ENCODE results near the gene FBXL16.
A peak's percentile ranks its signal among the peaks of the same experiment; 100 is the strongest.

Gene FBXL16

GRCh38 chr16:740764-741505, 35.3 kb upstream of the FBXL16 start, which contains the start of gene CIAO3:
TSS of gene CIAO3 (minus strand) at chr16:740997. CDS start at chr16:740985, 12 bp downstream.
- peaks cover 4% of the 10 kb centered on the region for H3K79me2 ChIP-seq
- H3K9me3 ChIP-seq (ENCODE audit: control insufficient read depth, low read length): no peaks in the 10 kb centered on the region
- H3K9ac ChIP-seq: peak within 1 kb of the TSS; percentile 70
- peak within 1 kb of the TSS; percentile 81 for H3K4me3 ChIP-seq (ENCODE audit: low read depth, low read length)
- H3K27ac ChIP-seq: peak within 1 kb of the TSS; percentile 36
- TF ChIP-seq CTCF (IDR thresholded peaks at IDR 0.05): peak; percentile 98
- peak within 1 kb of the TSS; percentile 98 for H3K4me2 ChIP-seq (ENCODE audit: low read length)
- H2AFZ ChIP-seq: peak within 1 kb of the TSS; percentile 73
- H3K36me3 ChIP-seq (ENCODE audit: control insufficient read depth, insufficient read depth, low read length): no peaks in the 10 kb centered on the region
- H3K27me3 ChIP-seq (ENCODE audit: control insufficient read depth, insufficient read depth, low read length): no peaks in the 10 kb centered on the region
- H3K4me1 ChIP-seq: peaks cover 2% of the 10 kb centered on the region

GRCh38 chr16:740459-740763, 34.8 kb upstream of the FBXL16 start:
- Histone ChIP-seq H2AFZ (peak overlapping the region; percentile 73), H3K27ac (peak overlapping the region; percentile 36), H3K4me1 (peaks cover 2% of the 10 kb centered on the region), H3K79me2 (peaks cover 4% of the 10 kb centered on the region), H3K9ac (peak overlapping the region; percentile 70), H3K27me3 (ENCODE audit: control insufficient read depth, insufficient read depth, low read length) (no peaks in the 10 kb centered on the region), H3K4me3 (ENCODE audit: low read depth, low read length) (peak overlapping the region; percentile 81), H3K36me3 (ENCODE audit: control insufficient read depth, insufficient read depth, low read length) (no peaks in the 10 kb centered on the region), H3K9me3 (ENCODE audit: control insufficient read depth, low read length) (no peaks in the 10 kb centered on the region), H3K4me2 (ENCODE audit: low read length) (peak overlapping the region; percentile 94)
- no peak for TF ChIP-seq CTCF (IDR thresholded peaks at IDR 0.05)

GRCh38 chr16:739560-740458, 34.2 kb upstream of the FBXL16 start:
- no peak for TF ChIP-seq CTCF (IDR thresholded peaks at IDR 0.05)
- H3K9ac ChIP-seq: no peak overlapping the region
- peak overlapping the region; percentile 81 for H3K4me3 ChIP-seq (ENCODE audit: low read depth, low read length)
- H3K36me3 ChIP-seq (ENCODE audit: control insufficient read depth, insufficient read depth, low read length): no peaks in the 10 kb centered on the region
- no peaks in the 10 kb centered on the region for H3K9me3 ChIP-seq (ENCODE audit: control insufficient read depth, low read length)
- H3K27me3 ChIP-seq (ENCODE audit: control insufficient read depth, insufficient read depth, low read length): no peaks in the 10 kb centered on the region
- peaks cover 4% of the 10 kb centered on the region for H3K79me2 ChIP-seq
- H3K4me2 ChIP-seq (ENCODE audit: low read length): peak overlapping the region; percentile 94
- no peak overlapping the region for H3K27ac ChIP-seq
- peak overlapping the region; percentile 73 for H2AFZ ChIP-seq
- H3K4me1 ChIP-seq: peaks cover 2% of the 10 kb centered on the region

- Histone ChIP-seq H3K4me1 (peaks cover 2% of the 10 kb centered on the region), H3K27me3 (ENCODE audit: control insufficient read depth, insufficient read depth, low read length) (no peaks in the 10 kb centered on the region), H3K4me2 (ENCODE audit: low read length) (no peak overlapping the region), H3K9me3 (ENCODE audit: control insufficient read depth, low read length) (no peaks in the 10 kb centered on the region), H3K27ac (no peak overlapping the region), H3K4me3 (ENCODE audit: low read depth, low read length) (no peak overlapping the region), H2AFZ (no peak overlapping the region), H3K9ac (no peak overlapping the region), H3K79me2 (peaks cover 4% of the 10 kb centered on the region), H3K36me3 (ENCODE audit: control insufficient read depth, insufficient read depth, low read length) (no peaks in the 10 kb centered on the region)
- no peak for TF ChIP-seq CTCF (IDR thresholded peaks at IDR 0.05)
Observed at GRCh38 chr16:736936-737481, 31.4 kb upstream of the FBXL16 start.

Data from parathyroid adenoma (tissue), 2 donors.